Non-pigmented ciliary epithelial cell (primary cell): ENCODE measurements around the gene ATP1B2.

ENCODE experiments used
- DNase-seq: peaks from one replicate; pipeline ENCODE4 v3.0.0-alpha.2; 2010; ENCODE audit warnings: low read depth

Gene ATP1B2

GRCh38 chr17:7685533-7686221 is 35.0 kb downstream of the ATP1B2 start:
- peak; percentile 68 for DNase-seq

- DNase-seq: no peak
These were observed 35.7 kb downstream of the ATP1B2 start for GRCh38 chr17:7686222-7687071.

- peak; percentile 69 for DNase-seq
These were observed 36.6 kb downstream of the ATP1B2 start, which contains the start of gene TP53 for GRCh38 chr17:7687072-7687907. Gene TP53 (minus strand): TSS chr17:7687490. CDS start chr17:7676594, 10,896 bp downstream.

DNA sequence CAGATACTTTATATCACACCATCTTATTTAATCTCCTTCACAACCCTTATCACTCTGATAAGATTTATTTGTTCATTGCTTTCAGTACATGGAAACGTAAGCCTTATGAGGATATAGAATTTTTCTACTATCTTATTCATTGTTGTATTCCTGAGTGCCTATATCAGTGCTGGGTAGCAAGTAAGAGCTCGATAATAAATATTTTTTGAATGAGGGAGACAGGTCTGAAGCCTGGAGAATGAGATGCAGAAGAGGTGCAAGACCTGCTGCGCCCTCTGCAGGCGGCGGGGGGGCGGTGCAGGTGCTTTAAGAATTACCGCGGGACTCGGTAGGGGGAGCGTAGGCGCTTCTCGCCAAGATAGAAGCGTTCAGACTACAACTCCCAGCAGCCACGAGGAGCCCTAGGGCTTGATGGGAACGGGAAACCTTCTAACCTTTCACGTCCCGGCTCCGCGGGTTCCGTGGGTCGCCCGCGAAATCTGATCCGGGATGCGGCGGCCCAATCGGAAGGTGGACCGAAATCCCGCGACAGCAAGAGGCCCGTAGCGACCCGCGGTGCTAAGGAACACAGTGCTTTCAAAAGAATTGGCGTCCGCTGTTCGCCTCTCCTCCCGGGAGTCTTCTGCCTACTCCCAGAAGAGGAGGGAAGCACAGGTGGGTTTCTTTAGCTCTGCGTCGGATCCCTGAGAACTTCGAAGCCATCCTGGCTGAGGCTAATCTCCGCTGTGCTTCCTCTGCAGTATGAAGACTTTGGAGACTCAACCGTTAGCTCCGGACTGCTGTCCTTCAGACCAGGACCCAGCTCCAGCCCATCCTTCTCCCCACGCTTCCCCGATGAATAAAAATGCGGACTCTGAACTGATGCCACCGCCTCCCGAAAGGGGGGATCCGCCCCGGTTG is 37.4 kb downstream of the ATP1B2 start, which contains the start of gene WRAP53:
WRAP53 (plus strand) TSS at position 570 of the 900 bp plus-strand sequence; CDS start at position 742, 172 bp downstream.
- peak; percentile 97 for DNase-seq

DNA sequence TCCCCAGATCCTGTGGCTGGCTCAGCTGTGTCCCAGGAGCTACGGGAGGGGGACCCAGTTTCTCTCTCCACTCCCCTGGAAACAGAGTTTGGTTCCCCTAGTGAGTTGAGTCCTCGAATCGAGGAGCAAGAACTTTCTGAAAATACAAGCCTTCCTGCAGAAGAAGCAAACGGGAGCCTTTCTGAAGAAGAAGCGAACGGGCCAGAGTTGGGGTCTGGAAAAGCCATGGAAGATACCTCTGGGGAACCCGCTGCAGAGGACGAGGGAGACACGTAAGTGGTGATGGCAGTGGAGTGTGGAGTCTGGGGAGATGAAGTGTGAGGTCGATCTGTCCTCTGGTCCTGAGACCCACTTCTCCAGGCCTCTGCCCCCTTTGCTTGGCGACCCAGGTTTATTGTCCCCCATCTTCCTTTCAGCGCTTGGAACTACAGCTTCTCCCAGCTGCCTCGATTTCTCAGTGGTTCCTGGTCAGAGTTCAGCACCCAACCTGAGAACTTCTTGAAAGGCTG is 38.1 kb downstream of the ATP1B2 start:
- DNase-seq: no peak

- no peak for DNase-seq
These were observed 44.9 kb downstream of the ATP1B2 start for GRCh38 chr17:7695586-7695985.

DNA sequence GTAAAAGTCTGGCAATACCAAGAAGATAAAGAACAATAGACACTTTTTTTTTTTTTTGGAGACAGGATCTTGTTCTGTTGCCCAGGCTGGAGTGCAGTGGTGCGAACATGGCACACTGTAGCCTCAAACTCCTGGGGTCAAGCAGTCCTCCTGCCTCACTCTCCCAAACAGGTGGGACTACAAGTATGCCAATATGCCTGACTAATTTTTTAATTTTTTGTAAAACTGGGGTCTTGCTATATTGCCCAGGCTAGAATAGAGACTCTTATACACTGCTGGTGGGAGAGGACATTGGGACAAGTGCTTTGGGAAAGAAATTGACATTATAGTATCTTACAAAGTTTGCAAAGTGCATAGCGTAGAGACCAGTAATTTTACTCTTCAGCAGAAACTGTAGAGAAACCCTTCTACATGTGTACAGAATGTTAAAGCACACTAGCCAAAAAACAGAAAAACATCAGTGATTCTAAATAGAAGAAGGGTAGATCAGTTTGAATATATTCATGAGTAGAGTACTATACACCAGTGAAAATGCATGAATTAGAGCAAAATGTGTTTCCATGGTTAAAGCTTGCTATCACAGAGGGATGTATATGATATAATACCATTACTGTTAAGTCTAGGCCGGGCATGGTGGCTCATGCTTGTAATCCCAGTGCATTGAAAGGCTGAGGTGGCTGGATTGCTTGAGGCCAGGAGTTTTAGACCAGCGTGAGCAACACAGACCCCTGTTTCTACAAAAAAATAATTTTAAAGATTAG is 47.3 kb downstream of the ATP1B2 start:
- no peak for DNase-seq

DNA sequence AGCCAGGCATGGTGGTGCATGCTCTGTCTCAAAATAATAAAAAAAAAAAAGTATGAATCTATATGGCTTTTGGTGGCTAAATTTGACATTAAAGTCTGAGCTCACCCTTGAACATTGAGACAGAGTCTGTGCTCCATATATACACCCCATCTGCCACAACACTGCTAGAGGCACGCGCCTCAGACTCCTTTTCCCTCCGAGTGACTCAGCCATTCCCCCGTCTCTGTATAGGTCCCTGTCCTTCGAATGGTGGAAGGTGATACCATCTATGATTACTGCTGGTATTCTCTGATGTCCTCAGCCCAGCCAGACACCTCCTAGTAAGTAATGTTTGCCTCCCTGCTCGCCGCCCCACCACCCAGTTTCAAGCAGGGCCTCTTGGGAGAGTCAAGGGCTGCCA is 49.8 kb downstream of the ATP1B2 start:
- DNase-seq: no peak

DNA sequence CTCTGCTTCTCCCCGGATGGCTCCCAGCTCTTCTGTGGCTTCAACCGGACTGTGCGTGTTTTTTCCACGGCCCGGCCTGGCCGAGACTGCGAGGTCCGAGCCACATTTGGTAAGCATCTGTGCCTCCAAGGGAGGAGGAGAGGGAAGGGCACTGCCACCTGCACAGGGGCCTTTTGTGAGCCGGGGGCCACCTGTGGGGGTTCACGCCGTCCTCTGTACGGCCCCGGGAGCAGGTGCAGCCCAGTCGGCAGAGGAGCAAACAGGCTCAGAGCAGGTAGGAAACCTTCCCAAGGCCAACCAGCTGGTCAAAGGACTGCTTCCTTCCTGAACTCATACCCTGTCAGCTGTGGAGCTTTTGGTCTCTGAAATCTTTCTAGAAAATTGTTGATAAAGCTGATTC is 51.0 kb downstream of the ATP1B2 start:
- no peak for DNase-seq

DNA sequence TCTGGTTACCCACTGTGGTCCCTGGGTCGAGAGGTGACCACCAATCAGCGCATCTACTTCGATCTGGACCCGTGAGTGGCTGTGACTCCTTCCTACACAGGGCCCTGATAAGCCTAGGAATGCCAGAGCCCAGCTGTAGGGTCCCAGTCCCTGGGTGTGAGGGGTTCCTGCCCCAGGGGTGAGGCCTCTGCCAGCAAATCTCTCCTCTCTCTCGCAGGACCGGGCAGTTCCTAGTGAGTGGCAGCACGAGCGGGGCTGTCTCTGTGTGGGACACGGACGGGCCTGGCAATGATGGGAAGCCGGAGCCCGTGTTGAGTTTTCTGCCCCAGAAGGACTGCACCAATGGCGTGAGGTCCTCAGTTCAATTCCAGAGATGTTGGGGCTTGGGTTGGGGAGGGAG is 52.0 kb downstream of the ATP1B2 start:
- DNase-seq: no peak

DNA sequence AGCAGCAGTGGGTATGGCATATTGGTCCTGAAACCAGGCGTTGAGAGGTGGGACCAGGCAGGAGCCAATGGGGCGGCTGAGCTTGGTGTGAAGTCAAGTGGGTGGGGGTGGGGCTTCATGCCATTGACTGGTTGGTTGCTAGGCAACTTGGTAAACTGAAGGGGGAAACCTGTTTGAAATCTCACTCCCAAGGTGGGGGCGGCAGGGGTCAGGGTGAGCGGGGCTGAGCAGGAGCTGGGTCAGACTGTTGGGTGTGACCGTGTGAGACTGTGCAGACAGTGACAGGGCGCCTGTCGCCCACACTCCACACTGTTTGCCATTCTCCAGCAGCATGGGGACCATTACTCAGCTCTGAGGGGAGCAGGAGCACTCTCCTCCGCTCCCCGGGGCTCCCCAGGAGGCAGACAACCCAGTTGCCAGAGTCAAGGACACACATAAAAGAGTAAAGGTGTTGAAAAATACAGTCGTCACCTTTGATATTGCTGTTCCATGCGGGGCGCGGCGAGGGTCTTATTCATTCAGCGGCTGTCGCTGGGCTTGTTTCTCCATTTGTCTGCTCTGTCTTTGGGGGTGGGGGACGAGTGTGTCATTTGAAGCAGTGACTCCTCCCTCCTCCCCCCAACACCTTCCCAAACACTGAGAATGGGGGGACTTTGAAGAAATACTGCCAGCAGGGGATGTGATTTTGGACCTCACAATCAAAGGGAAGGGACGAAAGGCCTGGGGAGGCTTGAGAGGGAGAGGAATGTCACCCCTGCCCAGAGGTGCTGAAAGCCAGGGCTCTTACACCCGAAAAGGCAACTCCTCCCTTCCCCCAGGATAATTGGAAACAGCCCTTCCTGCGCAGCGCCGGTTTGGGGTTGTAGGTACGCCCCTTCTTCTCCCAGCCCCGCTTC is 53.1 kb downstream of the ATP1B2 start:
- no peak for DNase-seq

DNA sequence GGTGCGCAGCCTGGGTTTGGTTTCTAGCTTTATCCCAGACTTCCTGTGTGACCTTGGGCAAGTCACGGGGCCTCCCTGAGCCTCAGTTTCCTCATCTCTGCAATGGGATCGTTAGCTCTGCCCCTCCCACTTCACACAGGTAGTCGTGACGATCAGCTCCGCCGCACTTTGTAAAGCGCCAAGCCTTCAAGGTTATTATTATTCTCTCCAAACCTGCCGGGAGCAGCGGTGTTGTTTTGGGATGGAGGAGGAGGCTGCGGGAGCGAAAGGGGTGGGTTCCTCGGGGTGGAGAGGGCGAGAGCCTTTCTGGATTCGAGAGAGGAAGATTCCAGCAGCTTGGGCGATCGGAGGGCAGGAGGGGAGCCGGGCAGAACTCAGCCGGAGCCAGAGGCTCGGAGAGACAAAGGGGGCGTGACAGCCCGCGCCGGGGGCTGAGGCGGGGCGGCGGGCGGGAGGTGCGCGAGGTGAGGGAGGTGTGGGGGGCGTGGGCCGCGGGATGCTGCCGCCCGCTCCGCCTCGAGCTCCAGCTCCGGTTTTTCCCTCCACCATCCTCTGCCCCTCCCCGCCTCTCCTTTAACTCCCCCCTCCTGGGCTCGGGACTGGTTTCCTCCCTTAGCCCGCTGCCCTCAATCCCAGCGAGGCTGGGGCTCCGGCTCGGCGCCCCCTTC is 54.0 kb downstream of the ATP1B2 start, which contains the start of gene EFNB3:
EFNB3 (plus strand) TSS at position 602 of the 668 bp plus-strand sequence. CDS start 397 bp downstream, outside the sequence.
- DNase-seq: no peak

GRCh38 chr17:7705269-7706255 is 54.8 kb downstream of the ATP1B2 start:
- no peak for DNase-seq

DNA sequence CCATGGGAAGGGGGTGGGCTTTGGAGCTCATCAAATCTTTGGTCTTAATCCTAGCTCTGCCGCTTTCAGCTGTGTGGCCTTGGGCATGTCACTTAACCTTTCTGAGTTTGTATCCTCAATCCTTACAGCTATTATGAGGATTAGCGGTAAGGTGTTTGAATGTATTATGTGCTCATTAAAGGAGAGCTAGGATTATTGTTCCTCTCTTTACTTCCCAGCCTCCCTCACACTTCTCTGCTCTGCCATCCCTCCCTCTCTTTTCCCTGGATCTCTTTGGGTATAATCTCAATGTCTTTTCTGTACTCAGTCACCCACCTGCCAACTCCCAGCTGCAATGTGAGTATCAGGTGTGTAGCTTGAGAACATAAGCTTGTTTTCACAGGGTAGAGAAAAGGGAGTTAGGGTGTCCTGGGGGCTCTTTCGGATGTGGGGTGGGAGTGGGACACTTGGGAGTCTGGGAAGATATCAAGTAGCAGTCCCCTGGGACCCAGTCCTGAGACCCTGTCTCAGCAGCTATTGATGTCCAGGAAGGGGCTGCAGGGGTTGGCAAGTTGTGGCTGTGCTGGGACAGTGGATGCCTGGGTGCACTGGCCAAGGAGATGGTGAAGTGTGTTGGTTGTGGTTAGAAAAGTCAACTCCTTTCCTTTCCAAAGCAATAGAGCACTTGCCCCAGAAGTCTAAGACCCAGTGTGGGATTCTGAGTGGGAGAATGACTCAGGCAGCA is 56.1 kb downstream of the ATP1B2 start:
- DNase-seq: no peak
